ENCODE data around the gene TDRD15.

GRCh38 chr2:21078296-21078695 lies 45.5 kb upstream of the TDRD15 start:
- TF ChIP-seq CTCF (IDR thresholded peaks at IDR 0.05) = no peak
- TF ChIP-seq POLR2A (IDR thresholded peaks at IDR 0.05) = no peak
- no peak for TF ChIP-seq EP300 (IDR thresholded peaks at IDR 0.05)

All from tibial nerve (tissue), 4 donors.